OCI-LY7 (cell line): ENCODE data around the gene MAB21L2. TPM values are rescaled to one million over a fixed set of nuclear protein-coding genes. Genes with fewer than 3 reads are reported as not detected.

ENCODE experiments used
- BruUV-seq: library from RNA; stranded (reverse); fragments of 400-500 nt; replicated peaks from 2 replicates; lab custom pipeline; 2021; lab: Mats Ljungman, UMichigan
- CTCF ChIA-PET: fragments of 300-600 bp; sonication (Branson Sonifier 250); formaldehyde crosslinking; loops from one replicate; lab custom pipeline; 2022; ENCODE audit warnings: antibody characterized with exemption; ENCODE audit not compliant: unreplicated experiment; lab: Charles Lee
- POLR2A ChIA-PET: fragments of 300-600 bp; sonication (Branson Sonifier 250); formaldehyde crosslinking; loops from one replicate; lab custom pipeline; 2022; ENCODE audit warnings: antibody characterized with exemption; lab: Charles Lee
- DNase-seq: peaks from one replicate; pipeline ENCODE4 v3.0.0-alpha.2; 2015; ENCODE audit warnings: low spot score
- H2AFZ ChIP-seq: fragments of 200-600 bp; sonication (generic), shearing (Covaris generic); 2 replicates; pipeline ENCODE4 v1.6.1; 2014; ENCODE audit warnings: mild to moderate bottlenecking, antibody characterized with exemption, low read length, moderate library complexity
- H3K27ac ChIP-seq: fragments of 200-600 bp; sonication (generic); 2 replicates; pipeline ENCODE4 v1.5.1; 2014; ENCODE audit warnings: mixed run types, low read depth, mild to moderate bottlenecking, moderate library complexity, low read length, inconsistent platforms; ENCODE audit not compliant: poor library complexity, severe bottlenecking
- H3K36me3 ChIP-seq: fragments of 200-600 bp; sonication (generic); 2 replicates; pipeline ENCODE4 v1.6.1; 2014; ENCODE audit warnings: mild to moderate bottlenecking, antibody characterized with exemption, low read length, moderate library complexity, mixed read lengths; ENCODE audit not compliant: insufficient read depth
- H3K4me1 ChIP-seq: fragments of 200-600 bp; sonication (generic); 2 replicates; pipeline ENCODE4 v1.5.1; 2014; ENCODE audit warnings: mild to moderate bottlenecking, low read length; ENCODE audit not compliant: insufficient read depth, poor library complexity, severe bottlenecking
- H3K4me2 ChIP-seq: fragments of 200-600 bp; sonication (generic); 2 replicates; pipeline ENCODE4 v1.6.1; 2014; ENCODE audit warnings: mild to moderate bottlenecking, low read length
- H3K4me3 ChIP-seq: fragments of 200-600 bp; sonication (generic); 2 replicates; pipeline ENCODE4 v1.5.1; 2014; ENCODE audit warnings: mild to moderate bottlenecking, low read depth, low read length; ENCODE audit not compliant: poor library complexity, severe bottlenecking
- H3K79me2 ChIP-seq: fragments of 200-600 bp; sonication (generic); 2 replicates; pipeline ENCODE4 v1.6.1; 2016; ENCODE audit warnings: low read depth, mild to moderate bottlenecking, low read length, moderate library complexity, mixed read lengths; ENCODE audit not compliant: insufficient read depth
- H3K9me2 ChIP-seq: fragments of 200-600 bp; sonication (generic); 2 replicates; pipeline ENCODE4 v1.6.1; 2016; ENCODE audit warnings: mild to moderate bottlenecking, low read length, mixed read lengths; ENCODE audit not compliant: insufficient read depth
- H3K9me3 ChIP-seq: fragments of 200-600 bp; sonication (generic); 2 replicates; pipeline ENCODE4 v1.6.1; 2014; ENCODE audit warnings: mild to moderate bottlenecking, mixed run types, low read length, mixed read lengths
- H4K20me1 ChIP-seq: fragments of 200-600 bp; sonication (generic); 2 replicates; pipeline ENCODE4 v1.6.1; 2014; ENCODE audit warnings: mild to moderate bottlenecking, antibody characterized with exemption, low read length, moderate library complexity, mixed read lengths; ENCODE audit not compliant: insufficient read depth
- EZH2phosphoT487 ChIP-seq: fragments of 200-600 bp; sonication (generic); IDR thresholded peaks from 2 replicates; pipeline ENCODE4 v1.6.1; 2018; ENCODE audit warnings: low read depth, borderline replicate concordance, mild to moderate bottlenecking, mixed run types, antibody characterized with exemption, low read length, moderate library complexity, mixed read lengths
- intact Hi-C: fragments of 100-400 bp; cut with micrococcal nuclease; formaldehyde crosslinking; loops from one replicate; pipeline ENCODE4 v1.10.0; 2022; ENCODE audit not compliant: unreplicated experiment
- total RNA-seq, 2 experiments: library from RNA; depleted of rRNA in 1 of 2; stranded (reverse); fragments of >200 nt in 1 of 2; shearing (Covaris generic) in 1 of 2; gene quantifications; 2 replicates each; pipeline ENCODE4 v1.2.3, GENCODE V29; 2014 to 2022
- TF ChIP-seq, protein P1 (sequence below): fragments of 200-600 bp; sonication (generic); conservative IDR thresholded peaks from 2 replicates; pipeline ENCODE4 v1.5.1; 2014; ENCODE audit warnings: mild to moderate bottlenecking, antibody characterized with exemption, low read length, moderate library complexity, mixed read lengths

MAB21L2 gene
- total RNA-seq, 2 experiments from 2014 or later: not detected

DNA sequence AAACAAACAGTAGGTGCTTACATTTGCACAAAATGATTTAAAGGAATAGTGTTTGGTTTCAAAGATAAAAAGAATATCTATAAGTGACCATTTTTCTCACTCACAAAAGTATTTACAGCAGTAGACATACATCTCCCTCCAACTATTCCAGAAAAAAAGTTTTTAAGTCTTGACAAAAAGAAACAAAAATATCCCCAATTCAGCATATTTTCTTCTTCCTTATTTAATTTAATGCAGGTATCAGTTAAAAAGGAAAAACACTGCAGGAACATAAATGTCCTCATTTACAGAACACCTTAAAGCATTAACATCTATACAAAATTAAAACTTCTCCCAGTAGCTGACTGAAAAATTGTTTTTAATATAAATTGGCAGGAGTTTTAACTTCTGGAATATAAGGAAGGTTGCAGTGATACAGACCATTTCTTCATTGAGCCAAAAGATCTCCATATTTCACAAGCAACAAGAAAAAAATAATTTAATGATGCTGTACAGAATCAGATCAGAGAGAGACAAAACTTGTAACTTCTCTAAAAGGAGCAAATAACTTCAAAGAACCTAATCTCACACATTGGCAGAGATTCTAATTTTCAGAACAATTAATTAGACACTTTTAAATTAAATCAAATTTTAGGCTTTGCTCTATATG lies 4.3 kb downstream of the MAB21L2 start:
- Histone ChIP-seq H3K79me2 (no peaks in the 10 kb centered on the region), H3K9me3 (no peaks in the 10 kb centered on the region), H3K9me2 (no peaks in the 10 kb centered on the region), H3K4me2 (no peak overlapping the region), H3K36me3 (peaks cover 21% of the 10 kb centered on the region; the same call in 1 of the 2 replicates), H3K4me3 (no peak overlapping the region), H3K4me1 (no peaks in the 10 kb centered on the region), H4K20me1 (no peaks in the 10 kb centered on the region), H3K27ac (no peak overlapping the region), H2AFZ (no peak overlapping the region)
- ChIA-PET CTCF (no interaction called here), POLR2A (interaction anchor here (1.1 kb wide), 1 partner anchor 12 kb away, joined by 3 read pairs; no protein-coding TSS in a partner anchor)
- DNase-seq: no peak
- BruUV-seq: no TSS peak
- TF ChIP-seq, protein P1, sequence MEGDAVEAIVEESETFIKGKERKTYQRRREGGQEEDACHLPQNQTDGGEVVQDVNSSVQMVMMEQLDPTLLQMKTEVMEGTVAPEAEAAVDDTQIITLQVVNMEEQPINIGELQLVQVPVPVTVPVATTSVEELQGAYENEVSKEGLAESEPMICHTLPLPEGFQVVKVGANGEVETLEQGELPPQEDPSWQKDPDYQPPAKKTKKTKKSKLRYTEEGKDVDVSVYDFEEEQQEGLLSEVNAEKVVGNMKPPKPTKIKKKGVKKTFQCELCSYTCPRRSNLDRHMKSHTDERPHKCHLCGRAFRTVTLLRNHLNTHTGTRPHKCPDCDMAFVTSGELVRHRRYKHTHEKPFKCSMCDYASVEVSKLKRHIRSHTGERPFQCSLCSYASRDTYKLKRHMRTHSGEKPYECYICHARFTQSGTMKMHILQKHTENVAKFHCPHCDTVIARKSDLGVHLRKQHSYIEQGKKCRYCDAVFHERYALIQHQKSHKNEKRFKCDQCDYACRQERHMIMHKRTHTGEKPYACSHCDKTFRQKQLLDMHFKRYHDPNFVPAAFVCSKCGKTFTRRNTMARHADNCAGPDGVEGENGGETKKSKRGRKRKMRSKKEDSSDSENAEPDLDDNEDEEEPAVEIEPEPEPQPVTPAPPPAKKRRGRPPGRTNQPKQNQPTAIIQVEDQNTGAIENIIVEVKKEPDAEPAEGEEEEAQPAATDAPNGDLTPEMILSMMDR: no peak
- intact Hi-C loops: no loop called here

- H3K4me3 ChIP-seq: no peak overlapping the region
- intact Hi-C loops: no loop called here
- CTCF ChIA-PET: no interaction called here
- H3K9me2 ChIP-seq: no peaks in the 10 kb centered on the region
- H3K79me2 ChIP-seq: no peaks in the 10 kb centered on the region
- DNase-seq: no peak
- H3K36me3 ChIP-seq: peaks cover 21% of the 10 kb centered on the region; the same call in 1 of the 2 replicates
- TF ChIP-seq EZH2phosphoT487: no peak
- TF ChIP-seq, protein P1: no peak
- H3K4me2 ChIP-seq: no peak overlapping the region
- H4K20me1 ChIP-seq: no peaks in the 10 kb centered on the region
- H3K27ac ChIP-seq: no peak overlapping the region
- POLR2A ChIA-PET: interaction anchor here (0.7 to 1.0 kb wide), 2 partner anchors 56 to 513 kb away, joined by 3 to 4 read pairs; no protein-coding TSS in a partner anchor
- no peak overlapping the region for H2AFZ ChIP-seq
- no peaks in the 10 kb centered on the region for H3K9me3 ChIP-seq
- no peaks in the 10 kb centered on the region for H3K4me1 ChIP-seq
- no TSS peak for BruUV-seq
Measured at GRCh38 chr4:150588316-150588715, 6.4 kb downstream of the MAB21L2 start.

GRCh38 chr4:150589157-150589556 lies 7.2 kb downstream of the MAB21L2 start:
- H3K4me3 ChIP-seq: no peak overlapping the region
- H3K9me2 ChIP-seq: no peaks in the 10 kb centered on the region

More at GRCh38 chr4:150589157-150589556, 7.2 kb downstream of the MAB21L2 start:
- no peaks in the 10 kb centered on the region for H4K20me1 ChIP-seq
- intact Hi-C loops: no loop called here
- no peak overlapping the region for H3K4me2 ChIP-seq
- DNase-seq: no peak
- TF ChIP-seq, protein P1: no peak
- no peak for TF ChIP-seq EZH2phosphoT487
- H3K27ac ChIP-seq: no peak overlapping the region
- POLR2A ChIA-PET: interaction anchor here (0.9 kb wide), 2 partner anchors 16 to 21 kb away, joined by 3 read pairs; no protein-coding TSS in a partner anchor
- no peak overlapping the region for H2AFZ ChIP-seq
- peaks cover 15% of the 10 kb centered on the region; the same call in 1 of the 2 replicates for H3K36me3 ChIP-seq
- no TSS peak for BruUV-seq
- H3K79me2 ChIP-seq: no peaks in the 10 kb centered on the region
- H3K4me1 ChIP-seq: no peaks in the 10 kb centered on the region
- H3K9me3 ChIP-seq: no peaks in the 10 kb centered on the region
- CTCF ChIA-PET: interaction anchor here (0.6 kb wide), 1 partner anchor 10 kb away, joined by 3 read pairs; no protein-coding TSS in a partner anchor
